Endothelial cell of umbilical vein (primary cell): ENCODE results near the gene LIPH. TPM values are rescaled to one million over a fixed set of nuclear protein-coding genes. Genes with fewer than 3 reads are reported as not detected.

Source experiments
- BruUV-seq: library from RNA; stranded (reverse); fragments of 400-500 nt; replicated peaks from 2 replicates; lab custom pipeline; 2021; lab: Mats Ljungman, UMichigan
- CTCF ChIA-PET: fragments of 300-600, 350-600 bp; sonication (Branson Sonifier 250); formaldehyde crosslinking; loops from one replicate; lab custom pipeline; 2021; ENCODE audit warnings: antibody characterized with exemption, inconsistent platforms; lab: Charles Lee
- POLR2A ChIA-PET: fragments of 300-600, 350-600 bp; sonication (Branson Sonifier 250); formaldehyde crosslinking; loops from one replicate; lab custom pipeline; 2021; ENCODE audit warnings: antibody characterized with exemption, inconsistent platforms; lab: Charles Lee
- DNase-seq: peaks from one replicate; pipeline ENCODE4 v3.0.0-alpha.2; 2011; ENCODE audit warnings: low read depth, low spot score
- FAIRE-seq: peaks from 2 replicates; lab custom pipeline; 2011; peaks lifted over from hg19 to GRCh38; lab: Jason Lieb, UNC
- H2AFZ ChIP-seq: 2 replicates; pipeline ENCODE4 v1.6.0; 2012; ENCODE audit warnings: low read depth, low read length, control low read depth, inconsistent platforms
- H3K27ac ChIP-seq: 2 replicates; pipeline ENCODE4 v1.5.1; 2011; ENCODE audit warnings: low read depth, mild to moderate bottlenecking, control low read depth, low read length, moderate library complexity; ENCODE audit not compliant: insufficient read depth
- H3K27me3 ChIP-seq, 2 experiments: 2 replicates each; pipeline versions ENCODE4 v1.6.0 to v1.6.1; 2011; ENCODE audit warnings: low read length in 2 of 2, mixed read lengths in 1 of 2; ENCODE audit not compliant: control insufficient read depth in 2 of 2, insufficient read depth in 2 of 2
- H3K36me3 ChIP-seq, 2 experiments: 2 replicates in 1 of 2; 3 replicates in 1 of 2; pipeline ENCODE4 v1.5.1; 2011; ENCODE audit warnings: low read length in 2 of 2, mild to moderate bottlenecking in 1 of 2, moderate library complexity in 1 of 2; ENCODE audit not compliant: control insufficient read depth in 2 of 2, insufficient read depth in 2 of 2; ENCODE audit errors: extremely low read depth in 1 of 2
- H3K4me1 ChIP-seq: 3 replicates; pipeline ENCODE4 v1.5.1; 2011; ENCODE audit warnings: mild to moderate bottlenecking, low read length; ENCODE audit not compliant: control insufficient read depth, insufficient read depth; ENCODE audit errors: extremely low read depth
- H3K4me2 ChIP-seq: 2 replicates; pipeline ENCODE4 v1.6.1; 2011; ENCODE audit warnings: low read length, control low read depth, mixed read lengths; ENCODE audit not compliant: insufficient read depth
- H3K4me3 ChIP-seq, 3 experiments: fragments of 200-600 bp in 1 of 3; sonication (generic), shearing (Covaris generic) in 1 of 3; replicated peaks in 1 of 3; 2 replicates each; pipeline ENCODE4 v1.5.1; 2011 to 2016; ENCODE audit warnings: control low read depth in 3 of 3, low read length in 3 of 3, mild to moderate bottlenecking in 2 of 3, inconsistent platforms in 1 of 3, low read depth in 1 of 3, moderate library complexity in 1 of 3; ENCODE audit not compliant: insufficient read depth in 1 of 3
- H3K79me2 ChIP-seq: 2 replicates; pipeline ENCODE4 v1.6.0; 2012; ENCODE audit warnings: low read length, inconsistent platforms; ENCODE audit not compliant: control insufficient read depth, insufficient read depth
- H3K9ac ChIP-seq: replicated peaks from 2 replicates; pipeline ENCODE3; 2011; ENCODE audit warnings: low read length, control low read depth; ENCODE audit not compliant: insufficient read depth; ENCODE audit errors: extremely low read depth
- H3K9me1 ChIP-seq: replicated peaks from 3 replicates; pipeline ENCODE4 v1.6.0; 2011; ENCODE audit warnings: mild to moderate bottlenecking, low read length; ENCODE audit not compliant: control insufficient read depth, insufficient read depth; ENCODE audit errors: extremely low read depth
- H3K9me3 ChIP-seq: replicated peaks from 2 replicates; pipeline ENCODE4 v1.5.1; 2012; ENCODE audit warnings: low read length, inconsistent platforms; ENCODE audit not compliant: control insufficient read depth, insufficient read depth
- H4K20me1 ChIP-seq: replicated peaks from 2 replicates; pipeline ENCODE3; 2011; ENCODE audit warnings: mild to moderate bottlenecking, low read length; ENCODE audit not compliant: control insufficient read depth, insufficient read depth; ENCODE audit errors: extremely low read depth
- CTCF ChIP-seq, 2 donors: IDR thresholded peaks; 1 replicate in 1 of 2; 2 replicates in 1 of 2; pipeline ENCODE4 v1.5.1; 2011; ENCODE audit warnings: low read length in 2 of 2, mild to moderate bottlenecking in 2 of 2, moderate library complexity in 2 of 2, control low read depth in 1 of 2, inconsistent platforms in 1 of 2, low read depth in 1 of 2; ENCODE audit not compliant: insufficient read depth in 1 of 2; ENCODE audit errors: extremely low read depth in 1 of 2
- EZH2 ChIP-seq: IDR thresholded peaks from 2 replicates; pipeline ENCODE4 v1.6.1; 2012; ENCODE audit warnings: borderline replicate concordance, low read depth, mild to moderate bottlenecking, moderate library complexity, low read length, inconsistent platforms; ENCODE audit not compliant: severe bottlenecking
- FOS ChIP-seq: IDR thresholded peaks from 2 replicates; pipeline ENCODE4 v1.6.1; 2011; ENCODE audit warnings: mild to moderate bottlenecking, low read length, moderate library complexity, borderline replicate concordance; ENCODE audit not compliant: insufficient read depth
- GATA2 ChIP-seq: IDR thresholded peaks from 2 replicates; pipeline ENCODE4 v1.7.0; 2011; ENCODE audit warnings: low read depth, mild to moderate bottlenecking, moderate library complexity, mixed read lengths, low read length; ENCODE audit not compliant: insufficient read length, insufficient read depth
- JUN ChIP-seq: IDR thresholded peaks from 2 replicates; pipeline ENCODE4 v1.6.1; 2011; ENCODE audit warnings: borderline replicate concordance, low read depth; ENCODE audit not compliant: insufficient read length, insufficient read depth
- MAX ChIP-seq: IDR thresholded peaks from 2 replicates; pipeline ENCODE4 v1.6.1; 2011; ENCODE audit not compliant: insufficient read depth, insufficient read length
- MYC ChIP-seq: IDR thresholded peaks from one replicate; pipeline ENCODE4 v1.6.1; 2011; ENCODE audit warnings: mild to moderate bottlenecking, low read depth, low read length
- POLR2A ChIP-seq: IDR thresholded peaks from 2 replicates; pipeline ENCODE4 v1.6.1; 2012; ENCODE audit warnings: low read depth, mild to moderate bottlenecking, control low read depth, low read length
- POLR2AphosphoS5 ChIP-seq: IDR thresholded peaks from 2 replicates; pipeline ENCODE4 v1.6.1; 2012; ENCODE audit warnings: low read depth, mild to moderate bottlenecking, control low read depth, low read length, moderate library complexity; ENCODE audit not compliant: insufficient read depth
- dilution Hi-C: fragments of 300-500 bp; cut with MboI; formaldehyde crosslinking; loops from one replicate; pipeline ENCODE4 v1.15.0; 2019; ENCODE audit warnings: low sequenced_read_pairs; ENCODE audit not compliant: extremely low pct_ligation_motif_present
- intact Hi-C: fragments of 100-400 bp; cut with micrococcal nuclease; formaldehyde crosslinking; loops from one replicate; pipeline ENCODE4 v1.10.0; 2022
- polyA plus RNA-seq, 4 experiments: library from polyadenylated mRNA; depleted of rRNA in 3 of 4; stranded (reverse) in 3 of 4; unstranded in 1 of 4; fragments of >200 nt; gene quantifications; 2 replicates each; pipeline versions ENCODE4 v1.2.1 to v1.2.3, GENCODE V29; 2011 to 2012; ENCODE audit warnings: missing spikeins in 1 of 4
- total RNA-seq: library from RNA; stranded (reverse); gene quantifications from 2 replicates; pipeline ENCODE4 v1.2.3, GENCODE V29; 2021

The LIPH gene
- total and polyA plus RNA-seq, 2 donors (not counting 3 experiments of a cell fraction or from before 2014, with no cell fraction given) = not detected

DNA sequence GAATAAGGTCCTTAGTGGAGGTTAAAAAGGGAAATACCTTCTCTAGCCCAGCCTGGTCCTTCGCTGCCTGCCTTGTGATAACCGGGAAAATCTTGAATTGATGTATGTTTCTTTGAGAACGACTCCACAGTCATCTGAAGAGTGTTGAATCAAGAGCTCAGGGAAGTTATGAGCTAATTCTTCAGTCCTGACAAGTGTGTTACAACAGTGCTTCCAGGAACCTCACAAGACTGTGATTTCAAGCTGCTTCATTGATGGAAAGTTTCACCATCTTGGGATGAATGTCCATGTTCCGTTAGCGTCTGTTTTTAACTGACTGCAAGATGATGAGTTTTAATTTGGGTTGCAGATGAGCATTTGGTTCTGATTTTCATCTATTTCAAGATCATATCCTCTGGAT is 66.0 kb downstream of the LIPH start:
- Histone ChIP-seq H3K9me1 (no peaks in the 10 kb centered on the region), H3K9ac (no peak overlapping the region), H4K20me1 (no peaks in the 10 kb centered on the region), H3K27ac (no peak overlapping the region), H3K27me3 (no peaks in the 10 kb centered on the region), H3K36me3 (no peaks in the 10 kb centered on the region), H3K9me3 (no peaks in the 10 kb centered on the region), H3K4me2 (no peak overlapping the region), H3K4me1 (peaks cover 6% of the 10 kb centered on the region), H2AFZ (no peak overlapping the region), H3K79me2 (no peaks in the 10 kb centered on the region), H3K4me3 (no peak overlapping the region)
- TF ChIP-seq MYC = no peak
- TF ChIP-seq POLR2AphosphoS5 = no peak
- no peak for TF ChIP-seq GATA2
- no peak for TF ChIP-seq JUN
- TF ChIP-seq CTCF (IDR thresholded peaks at IDR 0.05; ENCODE audit: extremely low read depth in 1 of 2, insufficient read depth in 1 of 2, low read depth in 1 of 2, low read length in 2 of 2) = no peak
- no peak for TF ChIP-seq FOS
- TF ChIP-seq POLR2A = no peak
- TF ChIP-seq MAX = no peak
- no peak for TF ChIP-seq EZH2
- dilution Hi-C loops = no loop called here
- no peak for DNase-seq
- ChIA-PET POLR2A (no interaction called here), CTCF (interaction anchor here (1.5 kb wide), 1 partner anchor 72 kb away, joined by 6 read pairs; no protein-coding TSS in a partner anchor)
- no TSS peak for BruUV-seq
- no peak for FAIRE-seq
- intact Hi-C loops = no loop called here
